ENCODE measurements around the gene ANKLE1. TPM values are rescaled to one million over a fixed set of nuclear protein-coding genes. Genes with fewer than 3 reads are reported as not detected.

Gene ANKLE1
- total and polyA plus RNA-seq, 2 donors (not counting 1 experiment from before 2014, with no cell fraction given): 0.08 to 0.17 TPM

- H3K27ac ChIP-seq (ENCODE audit: insufficient read depth, low read length): no peak overlapping the region
- H3K4me3 ChIP-seq (replicated peaks in 1 of 4; ENCODE audit: control extremely low read depth in 1 of 4, insufficient read depth in 1 of 4, low read depth in 3 of 4, low read length in 4 of 4): no peak overlapping the region
- no peaks in the 10 kb centered on the region for H3K9me3 ChIP-seq (ENCODE audit: control insufficient read depth, insufficient read depth, low read depth, low read length)
- TF ChIP-seq EZH2 (IDR thresholded peaks at IDR 0.05; ENCODE audit: low read length, missing control alignments): no peak
- no peak for TF ChIP-seq CTCF (conservative IDR thresholded peaks at IDR 0.05 in 1 of 2, IDR thresholded peaks at IDR 0.05 in 1 of 2; ENCODE audit: low read depth in 1 of 2, low read length in 2 of 2)
- no peak overlapping the region for H2AFZ ChIP-seq (ENCODE audit: low read length)
- peak in 1 of 2 donors; percentile 51 for DNase-seq (ENCODE audit: low read depth in 2 of 2)
- no peaks in the 10 kb centered on the region for H3K27me3 ChIP-seq (ENCODE audit: control insufficient read depth, insufficient read depth, low read length)
- H3K4me1 ChIP-seq (ENCODE audit: control insufficient read depth, extremely low read depth, insufficient read depth, low read length): peaks cover 2% of the 10 kb centered on the region
- H3K79me2 ChIP-seq (ENCODE audit: control insufficient read depth, insufficient read depth, low read length): no peaks in the 10 kb centered on the region
- H3K36me3 ChIP-seq (ENCODE audit: control insufficient read depth, insufficient read depth, low read length): peaks cover 1% of the 10 kb centered on the region
- H3K4me2 ChIP-seq (ENCODE audit: extremely low read depth, insufficient read depth, low read length): no peak overlapping the region
- H4K20me1 ChIP-seq (ENCODE audit: control insufficient read depth, extremely low read depth, insufficient read depth, low read length): no peaks in the 10 kb centered on the region
- H3K9ac ChIP-seq (ENCODE audit: insufficient read depth, low read length): no peak overlapping the region
Observed at GRCh38 chr19:17296273-17296672, 14.6 kb downstream of the ANKLE1 start.

- no peaks in the 10 kb centered on the region for H3K9me3 ChIP-seq (ENCODE audit: control insufficient read depth, insufficient read depth, low read depth, low read length)
- H2AFZ ChIP-seq (ENCODE audit: low read length): no peak overlapping the region
- peaks cover 1% of the 10 kb centered on the region for H3K36me3 ChIP-seq (ENCODE audit: control insufficient read depth, insufficient read depth, low read length)
- H3K79me2 ChIP-seq (ENCODE audit: control insufficient read depth, insufficient read depth, low read length): no peaks in the 10 kb centered on the region
- H3K4me2 ChIP-seq (ENCODE audit: extremely low read depth, insufficient read depth, low read length): no peak overlapping the region
- no peak overlapping the region for H3K9ac ChIP-seq (ENCODE audit: insufficient read depth, low read length)
- TF ChIP-seq EZH2 (IDR thresholded peaks at IDR 0.05; ENCODE audit: low read length, missing control alignments) (no peak), CTCF (conservative IDR thresholded peaks at IDR 0.05 in 1 of 2, IDR thresholded peaks at IDR 0.05 in 1 of 2; ENCODE audit: low read depth in 1 of 2, low read length in 2 of 2) (no peak)
- no peaks in the 10 kb centered on the region for H4K20me1 ChIP-seq (ENCODE audit: control insufficient read depth, extremely low read depth, insufficient read depth, low read length)
- no peak overlapping the region for H3K27ac ChIP-seq (ENCODE audit: insufficient read depth, low read length)
- H3K4me3 ChIP-seq (replicated peaks in 1 of 4; ENCODE audit: control extremely low read depth in 1 of 4, insufficient read depth in 1 of 4, low read depth in 3 of 4, low read length in 4 of 4): no peak overlapping the region
- no peaks in the 10 kb centered on the region for H3K27me3 ChIP-seq (ENCODE audit: control insufficient read depth, insufficient read depth, low read length)
- no peak for DNase-seq (ENCODE audit: low read depth in 2 of 2)
- H3K4me1 ChIP-seq (ENCODE audit: control insufficient read depth, extremely low read depth, insufficient read depth, low read length): peaks cover 1% of the 10 kb centered on the region
Observed at GRCh38 chr19:17296976-17297375, 15.3 kb downstream of the ANKLE1 start.

- no peaks in the 10 kb centered on the region for H3K79me2 ChIP-seq (ENCODE audit: control insufficient read depth, insufficient read depth, low read length)
- no peaks in the 10 kb centered on the region for H3K9me3 ChIP-seq (ENCODE audit: control insufficient read depth, insufficient read depth, low read depth, low read length)
- H3K4me2 ChIP-seq (ENCODE audit: extremely low read depth, insufficient read depth, low read length): no peak overlapping the region
- no peak overlapping the region for H2AFZ ChIP-seq (ENCODE audit: low read length)
- no peak overlapping the region for H3K4me3 ChIP-seq (replicated peaks in 1 of 4; ENCODE audit: control extremely low read depth in 1 of 4, insufficient read depth in 1 of 4, low read depth in 3 of 4, low read length in 4 of 4)
- TF ChIP-seq CTCF (conservative IDR thresholded peaks at IDR 0.05 in 1 of 2, IDR thresholded peaks at IDR 0.05 in 1 of 2; ENCODE audit: low read depth in 1 of 2, low read length in 2 of 2) (no peak), EZH2 (IDR thresholded peaks at IDR 0.05; ENCODE audit: low read length, missing control alignments) (no peak)
- no peaks in the 10 kb centered on the region for H3K27me3 ChIP-seq (ENCODE audit: control insufficient read depth, insufficient read depth, low read length)
- H3K36me3 ChIP-seq (ENCODE audit: control insufficient read depth, insufficient read depth, low read length): no peaks in the 10 kb centered on the region
- no peak for DNase-seq (ENCODE audit: low read depth in 2 of 2)
- no peak overlapping the region for H3K27ac ChIP-seq (ENCODE audit: insufficient read depth, low read length)
- H4K20me1 ChIP-seq (ENCODE audit: control insufficient read depth, extremely low read depth, insufficient read depth, low read length): no peaks in the 10 kb centered on the region
- H3K4me1 ChIP-seq (ENCODE audit: control insufficient read depth, extremely low read depth, insufficient read depth, low read length): peaks cover 5% of the 10 kb centered on the region
- no peak overlapping the region for H3K9ac ChIP-seq (ENCODE audit: insufficient read depth, low read length)
Observed at GRCh38 chr19:17300992-17301619, 19.4 kb downstream of the ANKLE1 start.

Measured in fibroblast of lung (primary cell).